Activated T-cell treated with anti-CD3 and anti-CD28 coated beads, Interleukin-2, amount 50 U/mL, for 24 hours (primary cell): ENCODE measurements around the gene HECTD2.
"Not testable (repeated sequence)": the region's sequence is repeated elsewhere in the genome, so short reads cannot be mapped to it uniquely, and the experiment has no call there.

Source experiments
- DNase-seq: peaks from one replicate; pipeline ENCODE4 v3.0.0-alpha.2; 2020
- H3K27ac Mint-ChIP-seq: 2 replicates; pipeline ENCODE4 v1.8.0; 2020; ENCODE audit warnings: mild to moderate bottlenecking, mixed read lengths
- H3K27me3 Mint-ChIP-seq: 2 replicates; pipeline ENCODE4 v1.8.0; 2020; ENCODE audit warnings: mixed read lengths
- H3K36me3 Mint-ChIP-seq: 2 replicates; pipeline ENCODE4 v1.8.0; 2020; ENCODE audit warnings: low read depth, mixed read lengths
- H3K4me1 Mint-ChIP-seq: 2 replicates; pipeline ENCODE4 v1.8.0; 2020; ENCODE audit warnings: low read depth, mixed read lengths
- H3K4me3 Mint-ChIP-seq: 2 replicates; pipeline ENCODE4 v1.8.0; 2020; ENCODE audit warnings: mild to moderate bottlenecking, moderate library complexity, mixed read lengths
- H3K9me3 Mint-ChIP-seq: 2 replicates; pipeline ENCODE4 v1.8.0; 2020; ENCODE audit warnings: mixed read lengths

The HECTD2 gene

DNA sequence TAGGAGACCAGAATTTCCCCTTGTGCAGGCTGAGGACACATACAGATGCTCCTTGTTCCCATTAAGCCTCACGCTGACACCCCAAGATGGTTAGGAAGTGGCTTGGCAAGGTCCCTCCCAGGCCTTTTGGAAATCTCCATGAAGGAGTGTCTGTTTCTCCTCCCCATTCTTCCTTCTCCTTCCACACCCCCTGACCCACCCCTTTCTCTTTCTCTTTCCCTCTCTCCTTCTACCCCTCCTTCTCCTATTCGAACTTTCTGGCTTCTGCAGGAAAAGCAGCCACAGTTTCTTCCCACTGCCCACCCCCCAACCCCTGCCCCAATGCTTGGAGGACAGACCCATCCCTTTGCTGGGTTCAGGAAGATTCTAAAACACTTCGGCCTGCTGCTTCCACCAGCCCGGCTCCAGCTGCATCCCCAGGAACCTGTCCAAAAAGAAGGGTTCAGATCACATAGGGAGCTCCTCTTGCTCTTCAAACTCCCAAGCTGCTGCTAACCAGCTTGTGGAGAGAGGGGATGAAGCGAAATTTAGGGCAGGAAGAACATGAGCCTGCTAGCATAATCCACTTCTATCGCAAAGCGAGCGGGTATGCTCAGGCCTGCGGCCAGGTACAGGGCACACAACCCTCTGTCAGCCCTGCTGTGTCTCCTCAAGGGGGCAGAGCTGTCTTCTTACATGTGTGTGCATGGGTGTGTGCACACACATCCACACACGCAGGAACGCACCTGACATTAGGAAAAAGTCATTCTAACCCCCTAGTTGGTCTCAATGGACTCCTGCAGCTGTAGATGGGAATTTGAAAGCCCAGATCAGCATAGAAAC, 142.3 kb downstream of the HECTD2 start:
- Mint-ChIP-seq H3K27me3 (peaks cover 6% of the 10 kb centered on the region), H3K9me3 (no peaks in the 10 kb centered on the region), H3K4me1 (no peaks in the 10 kb centered on the region), H3K4me3 (no peak overlapping the region), H3K36me3 (no peaks in the 10 kb centered on the region), H3K27ac (no peak overlapping the region)
- DNase-seq = no peak

- Mint-ChIP-seq H3K27me3 (peaks cover 11% of the 10 kb centered on the region), H3K4me3 (no peak overlapping the region), H3K36me3 (no peaks in the 10 kb centered on the region), H3K4me1 (no peaks in the 10 kb centered on the region), H3K9me3 (no peaks in the 10 kb centered on the region), H3K27ac (no peak overlapping the region)
- no peak for DNase-seq
Measured at GRCh38 chr10:91555455-91555854, 145.3 kb downstream of the HECTD2 start.

DNA sequence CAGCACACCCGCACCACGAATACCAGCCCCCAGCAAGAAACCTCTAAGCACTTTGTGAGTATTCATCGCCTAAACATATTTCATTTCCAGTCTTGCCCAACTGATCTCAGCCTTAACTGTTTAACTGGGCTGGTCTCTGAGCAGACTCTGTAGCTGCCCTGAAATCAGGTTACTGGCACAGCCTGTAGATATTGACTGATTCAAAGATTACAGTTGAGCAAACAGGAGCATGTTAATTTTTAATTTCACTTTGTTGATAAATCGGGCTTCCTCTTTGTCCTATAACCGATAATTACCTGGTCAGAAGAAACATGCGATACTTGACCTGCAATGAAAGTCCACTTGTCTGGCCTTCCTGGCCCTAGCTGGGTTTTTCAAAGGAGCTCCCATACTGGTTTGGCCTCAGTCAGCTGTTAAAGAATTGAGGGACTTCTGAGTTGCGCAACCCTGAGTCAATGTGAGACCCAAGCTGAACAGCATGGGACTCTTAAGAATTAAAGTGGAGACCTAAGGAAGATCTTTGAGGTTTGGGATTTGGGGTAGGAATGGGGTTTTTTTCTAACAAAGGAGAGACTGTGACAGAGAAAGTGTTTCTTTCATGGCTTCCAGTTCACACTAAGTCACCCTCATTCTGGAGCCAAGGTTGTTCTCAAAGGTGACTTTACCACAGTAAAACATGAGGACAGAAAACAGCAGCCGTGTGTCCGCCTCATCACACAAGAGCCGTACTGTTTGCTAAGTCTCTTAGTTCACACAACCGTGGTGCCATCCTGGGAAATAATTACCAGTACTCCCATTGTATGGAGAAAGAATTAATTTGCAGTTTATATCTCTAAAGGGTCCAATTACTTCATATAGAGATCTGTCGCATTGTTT, 146.8 kb downstream of the HECTD2 start:
- Mint-ChIP-seq H3K4me3 (no peak overlapping the region), H3K27me3 (peaks cover 15% of the 10 kb centered on the region), H3K36me3 (no peaks in the 10 kb centered on the region), H3K4me1 (no peaks in the 10 kb centered on the region), H3K9me3 (no peaks in the 10 kb centered on the region), H3K27ac (no peak overlapping the region)
- DNase-seq = no peak

GRCh38 chr10:91557651-91558111, 147.5 kb downstream of the HECTD2 start:
- Mint-ChIP-seq H3K4me1 (no peaks in the 10 kb centered on the region), H3K4me3 (no peak overlapping the region), H3K9me3 (no peaks in the 10 kb centered on the region), H3K27me3 (peaks cover 22% of the 10 kb centered on the region), H3K27ac (no peak overlapping the region), H3K36me3 (no peaks in the 10 kb centered on the region)
- DNase-seq = no peak

DNA sequence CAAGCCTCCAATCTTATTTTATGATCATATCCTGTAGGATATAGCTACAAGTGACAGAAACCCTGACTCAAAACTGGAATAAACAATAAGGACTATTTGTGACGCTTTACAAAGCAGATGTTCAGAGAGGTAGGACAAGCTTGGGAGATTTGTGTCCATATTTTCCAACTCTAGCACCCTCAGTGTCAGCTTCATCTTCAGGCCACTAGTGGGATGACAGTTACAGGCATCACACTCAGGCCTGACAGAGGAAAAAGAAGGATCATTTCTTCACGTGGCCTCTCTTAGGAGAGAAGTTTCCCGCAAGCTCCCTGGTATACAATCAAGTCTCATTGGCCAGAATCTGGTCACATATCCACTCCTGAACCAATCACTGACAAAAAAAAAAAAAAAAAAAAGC, 148.3 kb downstream of the HECTD2 start:
- Mint-ChIP-seq H3K9me3 (no peaks in the 10 kb centered on the region), H3K4me3 (no peak overlapping the region), H3K4me1 (no peaks in the 10 kb centered on the region), H3K27me3 (peaks cover 25% of the 10 kb centered on the region), H3K27ac (no peak overlapping the region), H3K36me3 (no peaks in the 10 kb centered on the region)
- DNase-seq = no peak

- no peak overlapping the region for H3K27ac Mint-ChIP-seq
- no peaks in the 10 kb centered on the region for H3K36me3 Mint-ChIP-seq
- H3K4me3 Mint-ChIP-seq = no peak overlapping the region
- peaks cover 25% of the 10 kb centered on the region for H3K27me3 Mint-ChIP-seq
- no peak for DNase-seq
- no peaks in the 10 kb centered on the region for H3K4me1 Mint-ChIP-seq
- H3K9me3 Mint-ChIP-seq = no peaks in the 10 kb centered on the region
Measured at GRCh38 chr10:91559169-91559568, 149.0 kb downstream of the HECTD2 start.

DNA sequence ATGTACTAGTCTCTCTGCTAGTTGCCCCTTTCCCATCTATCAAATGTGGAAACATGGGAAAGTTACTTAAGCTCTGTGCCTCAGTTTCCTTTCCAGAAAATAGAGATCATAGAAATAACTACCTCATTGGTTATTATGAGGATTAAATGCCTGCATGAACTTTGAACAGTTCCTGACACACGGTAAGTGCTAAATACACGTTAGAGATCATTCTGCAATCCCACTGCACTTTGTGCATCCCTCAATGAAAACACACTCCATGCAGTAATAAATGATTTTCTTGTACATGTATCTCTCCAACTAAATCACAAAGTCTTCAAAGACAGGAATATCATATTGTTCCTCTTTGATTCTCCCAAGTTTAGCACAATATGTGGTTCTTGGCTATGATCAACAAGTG, 149.6 kb downstream of the HECTD2 start:
- no peak overlapping the region for H3K4me3 Mint-ChIP-seq
- H3K4me1 Mint-ChIP-seq = no peaks in the 10 kb centered on the region
- peaks cover 25% of the 10 kb centered on the region for H3K27me3 Mint-ChIP-seq
- no peaks in the 10 kb centered on the region for H3K36me3 Mint-ChIP-seq
- H3K9me3 Mint-ChIP-seq = no peaks in the 10 kb centered on the region
- no peak for DNase-seq
- no peak overlapping the region for H3K27ac Mint-ChIP-seq

DNA sequence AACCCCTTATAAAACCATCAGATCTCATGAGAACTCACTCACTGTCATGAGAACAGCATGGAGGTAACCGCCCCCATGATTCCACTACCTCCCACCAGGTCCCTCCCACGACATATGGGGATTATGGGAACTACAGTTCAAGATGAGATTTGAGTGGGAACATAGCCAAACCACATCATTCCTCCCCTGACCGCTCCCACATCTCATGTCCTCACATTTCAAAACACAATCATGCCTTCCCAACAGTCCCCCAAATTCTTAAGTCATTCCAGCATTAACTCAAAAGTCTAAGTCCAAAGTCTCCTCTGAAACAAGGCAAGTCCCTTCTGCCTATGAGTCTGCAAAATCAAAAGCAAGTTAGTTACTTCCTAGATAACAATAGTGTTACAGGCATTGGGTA, 150.7 kb downstream of the HECTD2 start:
- H3K36me3 Mint-ChIP-seq, H3K4me1 Mint-ChIP-seq, H3K27ac Mint-ChIP-seq, H3K9me3 Mint-ChIP-seq, H3K4me3 Mint-ChIP-seq, DNase-seq: not testable (repeated sequence)
- peaks cover 25% of the 10 kb centered on the region for H3K27me3 Mint-ChIP-seq

DNA sequence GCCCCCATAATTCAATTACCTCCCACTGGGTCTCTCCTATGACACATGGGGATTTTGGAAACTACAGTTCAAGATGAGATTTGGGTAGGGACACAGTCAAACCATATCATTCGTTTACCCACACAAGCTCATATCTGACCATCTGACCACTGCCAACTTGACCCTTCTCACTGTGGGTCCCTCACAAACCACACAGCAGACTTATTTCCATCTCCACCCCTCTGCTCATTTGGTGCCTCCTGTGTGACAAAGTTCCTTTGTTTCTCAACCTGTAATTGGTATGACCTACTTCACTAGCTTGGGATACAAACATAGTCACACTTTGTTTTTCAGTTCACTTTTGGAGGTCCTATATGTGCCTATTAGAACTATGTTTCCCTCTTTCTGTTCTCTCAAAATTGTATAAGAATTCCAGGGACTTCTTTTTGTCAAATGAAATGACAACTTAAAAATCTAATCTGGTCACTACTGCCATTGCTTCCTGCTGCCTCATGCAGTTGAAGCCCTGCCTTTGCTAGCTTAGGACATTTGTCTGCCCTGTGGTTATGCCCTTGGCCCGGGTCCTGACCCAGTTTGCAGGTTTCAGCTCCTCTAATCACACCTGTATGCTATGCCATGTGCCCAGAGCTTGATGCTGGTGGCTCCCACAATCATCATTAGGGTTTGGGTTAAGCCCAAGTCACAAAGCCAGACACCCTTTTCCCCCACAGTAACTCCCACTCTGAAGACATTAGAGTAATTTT, 152.9 kb downstream of the HECTD2 start:
- Mint-ChIP-seq H3K9me3 (no peaks in the 10 kb centered on the region), H3K27me3 (peaks cover 25% of the 10 kb centered on the region), H3K27ac (no peak overlapping the region), H3K36me3 (no peaks in the 10 kb centered on the region), H3K4me1 (no peaks in the 10 kb centered on the region), H3K4me3 (no peak overlapping the region)
- no peak for DNase-seq

- no peak overlapping the region for H3K27ac Mint-ChIP-seq
- H3K36me3 Mint-ChIP-seq = no peaks in the 10 kb centered on the region
- H3K4me1 Mint-ChIP-seq = no peaks in the 10 kb centered on the region
- no peak for DNase-seq
- no peaks in the 10 kb centered on the region for H3K9me3 Mint-ChIP-seq
- H3K27me3 Mint-ChIP-seq = peaks cover 20% of the 10 kb centered on the region
- no peak overlapping the region for H3K4me3 Mint-ChIP-seq
Measured at GRCh38 chr10:91564026-91564425, 153.9 kb downstream of the HECTD2 start.
